ENCODE data around the gene ARFGAP1. TPM values are rescaled to one million over a fixed set of nuclear protein-coding genes. Genes with fewer than 3 reads are reported as not detected.

Gene ARFGAP1
- total RNA-seq, 3 donors from 2014 or later (not counting 1 experiment from before 2014, with no cell fraction given): 118 to 138 (median 127) TPM

DNA sequence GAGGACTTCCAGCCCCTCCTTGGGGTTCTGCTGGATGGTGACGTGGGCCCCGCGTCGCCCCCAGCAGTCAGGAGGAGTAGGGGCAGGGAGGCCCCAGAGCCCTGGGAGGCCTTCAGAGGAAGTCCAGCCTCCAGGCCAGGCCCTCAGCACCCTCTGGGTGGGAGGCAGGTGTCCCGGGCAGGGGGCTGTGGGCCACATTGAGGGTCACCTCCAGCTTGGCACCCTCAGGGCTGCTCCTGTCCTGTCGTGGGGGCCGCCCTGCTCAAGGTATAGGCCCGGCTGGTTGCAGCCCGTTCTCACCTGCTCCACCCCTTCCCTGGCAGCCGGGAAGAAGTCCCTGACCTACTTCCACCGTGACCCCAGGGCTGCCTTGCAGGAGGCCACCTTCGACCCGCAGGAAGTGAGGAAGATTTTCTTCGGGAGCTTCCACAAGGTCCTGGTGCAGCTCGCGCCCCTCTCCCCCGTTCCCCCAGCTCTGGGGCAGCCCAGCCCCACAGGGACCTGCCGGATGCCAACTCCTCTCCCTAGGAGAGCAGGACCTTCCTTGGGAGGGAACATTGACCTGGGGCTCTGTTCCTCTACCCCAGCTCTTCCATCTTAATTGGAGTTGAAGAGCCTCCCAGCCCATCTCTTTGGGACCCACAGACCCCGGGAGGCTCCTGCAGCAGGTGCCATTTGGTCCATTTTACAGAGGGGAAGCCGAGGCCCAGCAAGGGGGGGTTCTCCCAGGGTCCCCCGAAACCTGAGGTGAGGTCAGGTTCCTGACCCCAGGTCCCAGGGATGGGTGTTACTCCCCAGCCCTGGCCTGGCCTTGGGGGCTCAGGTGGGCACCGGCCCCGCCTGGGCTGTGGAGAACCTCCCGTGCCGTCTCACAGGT, 46.8 kb downstream of the ARFGAP1 start:
- Histone ChIP-seq H3K36me3 (ENCODE audit: control insufficient read depth, insufficient read depth, low read length) (no peaks in the 10 kb centered on the region), H3K9me3 (ENCODE audit: control insufficient read depth, insufficient read depth, low read length) (no peaks in the 10 kb centered on the region), H3K4me1 (ENCODE audit: control insufficient read depth, insufficient read depth, low read length) (no peaks in the 10 kb centered on the region), H3K27me3 (ENCODE audit: control insufficient read depth, insufficient read depth, low read length) (no peaks in the 10 kb centered on the region), H3K27ac (ENCODE audit: low read length) (no peak overlapping the region), H3K4me3 (ENCODE audit: low read length) (no peak overlapping the region)
- DNase-seq (no peak), ATAC-seq (no peak)
- H3K27me3 Mint-ChIP-seq (ENCODE audit: low read depth in 2 of 2): peaks cover 6 to 16% of the 10 kb centered on the region in 2 donors
- H3K36me3 Mint-ChIP-seq: no peaks in the 10 kb centered on the region
- intact Hi-C loops (cut with micrococcal nuclease): no loop called here
- H3K27ac Mint-ChIP-seq: no peak overlapping the region
- H3K4me3 Mint-ChIP-seq: no peak overlapping the region
- H3K9me3 Mint-ChIP-seq: no peaks in the 10 kb centered on the region
- no peaks in the 10 kb centered on the region for H3K4me1 Mint-ChIP-seq
- WGBS (ENCODE audit: insufficient coverage): 79% methylated on average over 25 of the region's 25 CpGs
- no peak for TF ChIP-seq CTCF (IDR thresholded peaks at IDR 0.05)

GRCh38 chr20:63320041-63320511, 47.5 kb downstream of the ARFGAP1 start:
- Mint-ChIP-seq H3K36me3 (no peaks in the 10 kb centered on the region), H3K27ac (no peak overlapping the region), H3K4me1 (no peaks in the 10 kb centered on the region), H3K27me3 (ENCODE audit: low read depth in 2 of 2) (peaks cover 6 to 16% of the 10 kb centered on the region in 2 donors), H3K9me3 (no peaks in the 10 kb centered on the region), H3K4me3 (no peak overlapping the region)
- no peaks in the 10 kb centered on the region for H3K36me3 ChIP-seq (ENCODE audit: control insufficient read depth, insufficient read depth, low read length)
- TF ChIP-seq CTCF (IDR thresholded peaks at IDR 0.05): no peak
- no peaks in the 10 kb centered on the region for H3K9me3 ChIP-seq (ENCODE audit: control insufficient read depth, insufficient read depth, low read length)
- no peak for ATAC-seq
- no peak overlapping the region for H3K27ac ChIP-seq (ENCODE audit: low read length)
- WGBS (ENCODE audit: insufficient coverage): 85% methylated on average over 23 of the region's 23 CpGs
- intact Hi-C loops (cut with micrococcal nuclease): no loop called here
- peaks cover 2% of the 10 kb centered on the region for H3K4me1 ChIP-seq (ENCODE audit: control insufficient read depth, insufficient read depth, low read length)
- H3K4me3 ChIP-seq (ENCODE audit: low read length): no peak overlapping the region
- no peaks in the 10 kb centered on the region for H3K27me3 ChIP-seq (ENCODE audit: control insufficient read depth, insufficient read depth, low read length)
- DNase-seq: no peak

- TF ChIP-seq CTCF (IDR thresholded peaks at IDR 0.05): no peak
- Mint-ChIP-seq H3K4me1 (no peaks in the 10 kb centered on the region), H3K4me3 (no peak overlapping the region), H3K27ac (no peak overlapping the region), H3K9me3 (no peaks in the 10 kb centered on the region), H3K36me3 (no peaks in the 10 kb centered on the region), H3K27me3 (ENCODE audit: low read depth in 2 of 2) (peaks cover 6 to 16% of the 10 kb centered on the region in 2 donors)
- intact Hi-C loops (cut with micrococcal nuclease): no loop called here
- Histone ChIP-seq H3K27ac (ENCODE audit: low read length) (no peak overlapping the region), H3K4me3 (ENCODE audit: low read length) (no peak overlapping the region), H3K27me3 (ENCODE audit: control insufficient read depth, insufficient read depth, low read length) (no peaks in the 10 kb centered on the region), H3K4me1 (ENCODE audit: control insufficient read depth, insufficient read depth, low read length) (peaks cover 8% of the 10 kb centered on the region), H3K36me3 (ENCODE audit: control insufficient read depth, insufficient read depth, low read length) (no peaks in the 10 kb centered on the region), H3K9me3 (ENCODE audit: control insufficient read depth, insufficient read depth, low read length) (no peaks in the 10 kb centered on the region)
- WGBS (ENCODE audit: insufficient coverage): 72% methylated on average over 10 of the region's 10 CpGs
- ATAC-seq: no peak
- DNase-seq: no peak
Observed at GRCh38 chr20:63320616-63321147, 48.1 kb downstream of the ARFGAP1 start.
